HG03139 (cell line): Measurements from ENCODE around the gene U2AF1.
A peak's percentile ranks its signal among the peaks of the same experiment; 100 is the strongest.
"Not testable (repeated sequence)": the region's sequence is repeated elsewhere in the genome, so short reads cannot be mapped to it uniquely, and the experiment has no call there.

Experiments
- ATAC-seq: cut with Tn5 transposase; IDR thresholded peaks from one replicate; pipeline ENCODE4 v1.9.1; 2021; ENCODE audit not compliant: unreplicated experiment

Gene U2AF1

GRCh38 chr21:43106965-43107793 is at the start of gene U2AF1:
Gene U2AF1, minus strand, starts transcription at chr21:43107570. Its CDS starts 76 bp downstream, at chr21:43107494.
- peak; percentile 53 for ATAC-seq

GRCh38 chr21:43153601-43154000 is 46.2 kb upstream of the U2AF1 start:
- ATAC-seq, result not testable (repeated sequence)

GRCh38 chr21:43149344-43149743 is 42.0 kb upstream of the U2AF1 start:
- not testable (repeated sequence) for ATAC-seq

- ATAC-seq, result not testable (repeated sequence)
Measured at GRCh38 chr21:43147999-43148398, 40.6 kb upstream of the U2AF1 start.

- ATAC-seq, result not testable (repeated sequence)
Measured at GRCh38 chr21:43146637-43147036, 39.3 kb upstream of the U2AF1 start.

GRCh38 chr21:43141407-43141806 is 34.0 kb upstream of the U2AF1 start:
- not testable (repeated sequence) for ATAC-seq

GRCh38 chr21:43138944-43139343 is 31.6 kb upstream of the U2AF1 start:
- not testable (repeated sequence) for ATAC-seq

GRCh38 chr21:43134520-43134919 is 27.1 kb upstream of the U2AF1 start:
- not testable (repeated sequence) for ATAC-seq

GRCh38 chr21:43130094-43130493 is 22.7 kb upstream of the U2AF1 start:
- ATAC-seq, result not testable (repeated sequence)

- not testable (repeated sequence) for ATAC-seq
Measured at GRCh38 chr21:43115956-43116355, 8.6 kb upstream of the U2AF1 start.

GRCh38 chr21:43114483-43114882 is 7.1 kb upstream of the U2AF1 start:
- ATAC-seq, result not testable (repeated sequence)

- ATAC-seq, result not testable (repeated sequence)
Measured at GRCh38 chr21:43109006-43109405, 1.6 kb upstream of the U2AF1 start.

GRCh38 chr21:43108177-43108576 is 807 bp upstream of the U2AF1 start:
- not testable (repeated sequence) for ATAC-seq

GRCh38 chr21:43107794-43108137 is 396 bp upstream of the U2AF1 start:
- ATAC-seq, result not testable (repeated sequence)

GRCh38 chr21:43104642-43105041 is 2.7 kb downstream of the U2AF1 start:
- not testable (repeated sequence) for ATAC-seq

GRCh38 chr21:43102281-43102680 is 5.1 kb downstream of the U2AF1 start:
- ATAC-seq, result not testable (repeated sequence)

GRCh38 chr21:43101676-43102075 is 5.7 kb downstream of the U2AF1 start:
- not testable (repeated sequence) for ATAC-seq

- not testable (repeated sequence) for ATAC-seq
Measured at GRCh38 chr21:43101000-43101399, 6.4 kb downstream of the U2AF1 start.

GRCh38 chr21:43091979-43092614 is 15.3 kb downstream of the U2AF1 start:
- ATAC-seq, result not testable (repeated sequence)

GRCh38 chr21:43090947-43091346 is 16.4 kb downstream of the U2AF1 start:
- ATAC-seq, result not testable (repeated sequence)

- ATAC-seq, result not testable (repeated sequence)
Measured at GRCh38 chr21:43089463-43089862, 17.9 kb downstream of the U2AF1 start.
